GM18870 (cell line): ENCODE data around the gene CBX5.
A peak's percentile ranks its signal among the peaks of the same experiment; 100 is the strongest.
"Not testable (repeated sequence)": the region's sequence is repeated elsewhere in the genome, so short reads cannot be mapped to it uniquely, and the experiment has no call there.

Source experiments
- ATAC-seq: cut with Tn5 transposase; IDR thresholded peaks from one replicate; pipeline ENCODE4 v1.9.1; 2021; ENCODE audit warnings: moderate library complexity; ENCODE audit not compliant: unreplicated experiment

CBX5 gene

GRCh38 chr12:54272214-54272613 lies 7.7 kb downstream of the CBX5 start:
- ATAC-seq, result no peak

- ATAC-seq, result no peak
These were observed 9.6 kb downstream of the CBX5 start for GRCh38 chr12:54270345-54270744.

- no peak for ATAC-seq
These were observed 13.1 kb downstream of the CBX5 start for GRCh38 chr12:54266852-54267251.

GRCh38 chr12:54265364-54265812 lies 14.5 kb downstream of the CBX5 start:
- no peak for ATAC-seq

GRCh38 chr12:54262403-54262925 lies 17.5 kb downstream of the CBX5 start:
- ATAC-seq, result no peak

- no peak for ATAC-seq
These were observed 18.0 kb downstream of the CBX5 start for GRCh38 chr12:54261815-54262402.

GRCh38 chr12:54259194-54260011 lies 20.5 kb downstream of the CBX5 start:
- peak; percentile 67 for ATAC-seq

- ATAC-seq, result no peak
These were observed 21.7 kb downstream of the CBX5 start for GRCh38 chr12:54258201-54258681.

GRCh38 chr12:54257332-54257731 lies 22.6 kb downstream of the CBX5 start:
- no peak for ATAC-seq

- ATAC-seq, result no peak
These were observed 26.7 kb downstream of the CBX5 start for GRCh38 chr12:54253240-54253639.

GRCh38 chr12:54251667-54252284 lies 28.1 kb downstream of the CBX5 start:
- no peak for ATAC-seq

- no peak for ATAC-seq
These were observed 30.4 kb downstream of the CBX5 start for GRCh38 chr12:54249489-54249888.

- no peak for ATAC-seq
These were observed 33.8 kb downstream of the CBX5 start for GRCh38 chr12:54246011-54246641.

- ATAC-seq, result peak; percentile 71
These were observed 38.8 kb downstream of the CBX5 start for GRCh38 chr12:54240971-54241588.

- no peak for ATAC-seq
These were observed 39.8 kb downstream of the CBX5 start for GRCh38 chr12:54240129-54240528.

- no peak for ATAC-seq
These were observed 40.3 kb downstream of the CBX5 start for GRCh38 chr12:54239620-54240019.

- ATAC-seq, result no peak
These were observed 41.4 kb downstream of the CBX5 start for GRCh38 chr12:54238531-54238930.

- ATAC-seq, result no peak
These were observed 47.1 kb downstream of the CBX5 start for GRCh38 chr12:54232790-54233189.

GRCh38 chr12:54231269-54231668 lies 48.7 kb downstream of the CBX5 start:
- not testable (repeated sequence) for ATAC-seq

- ATAC-seq, result no peak
These were observed 49.4 kb downstream of the CBX5 start for GRCh38 chr12:54230555-54230954.
